Aorta (tissue), 5 donors: ENCODE measurements around the gene PDE4A. TPM values are rescaled to one million over a fixed set of nuclear protein-coding genes. Genes with fewer than 3 reads are reported as not detected.

Experiments used
- ATAC-seq: fragments of 200-7000 bp; cut with Tn5 transposase; one replicate; pipeline ENCODE4 v1.9.1; 2022; ENCODE audit warnings: moderate library complexity; ENCODE audit not compliant: low FRiP score
- DNase-seq, 2 donors: peaks; one replicate each; pipeline ENCODE4 v3.0.0-alpha.2; 2020
- H3K27ac ChIP-seq, 2 donors: one replicate each; pipeline ENCODE4 v1.5.1; 2013; ENCODE audit warnings: low read length in 2 of 2, mild to moderate bottlenecking in 2 of 2, moderate library complexity in 2 of 2, control low read depth in 1 of 2, inconsistent platforms in 1 of 2, low read depth in 1 of 2
- H3K27me3 ChIP-seq, 2 donors: one replicate each; pipeline ENCODE4 v1.6.1; 2013; ENCODE audit warnings: control low read depth in 1 of 2, low read length in 1 of 2, mild to moderate bottlenecking in 1 of 2, moderate library complexity in 1 of 2; ENCODE audit not compliant: insufficient read depth in 2 of 2, control insufficient read depth in 1 of 2
- H3K36me3 ChIP-seq, 2 donors: one replicate each; pipeline ENCODE4 v1.6.1; 2013; ENCODE audit warnings: control low read depth in 1 of 2, low read length in 1 of 2, mild to moderate bottlenecking in 1 of 2; ENCODE audit not compliant: insufficient read depth in 2 of 2, control insufficient read depth in 1 of 2
- H3K4me1 ChIP-seq, 2 donors: one replicate each; pipeline ENCODE4 v1.6.1; 2013; ENCODE audit warnings: low read length in 2 of 2, control low read depth in 1 of 2, mild to moderate bottlenecking in 1 of 2, moderate library complexity in 1 of 2; ENCODE audit not compliant: insufficient read depth in 2 of 2, control insufficient read depth in 1 of 2
- H3K4me3 ChIP-seq, 2 donors: one replicate each; pipeline ENCODE4 v1.5.1; 2013; ENCODE audit warnings: low read length in 2 of 2, control low read depth in 1 of 2, mild to moderate bottlenecking in 1 of 2
- H3K9me3 ChIP-seq: one replicate; pipeline ENCODE4 v1.6.1; 2013; ENCODE audit warnings: mild to moderate bottlenecking, low read length; ENCODE audit not compliant: control insufficient read depth
- WGBS, 2 donors: extraction: QIAGEN DNeasy Blood & Tissue Kit; methylation state at CpG; one replicate each; pipeline ENCODE4 v1.1.7; 2013; 5-methylcytosine and 5-hydroxymethylcytosine counted together
- intact Hi-C, 2 donors: fragments of 100-400 bp; cut with DNase I; formaldehyde crosslinking; loops; one replicate each; pipeline versions ENCODE4 v1.14.2 to v1.15.0; 2022
- polyA plus RNA-seq, 2 donors: library from polyadenylated mRNA; stranded (reverse); fragments of 200-250 nt; gene quantifications; one replicate each; pipeline ENCODE4 v1.2.3, GENCODE V29; 2013
- total RNA-seq, 2 donors: library from RNA; stranded (reverse); fragmentation: NEBNext Ultra II Directional; extraction: Animal tissue kit (Norgen Biotek cat#: 25700); gene quantifications; one replicate each; pipeline ENCODE4 v1.2.1, GENCODE V29; 2021
- donor health status: healthy with polysubstance abuse.
- donor health status: Bipolar disorder and iron deficiency.
- donor health status: DM: no; HTN: no; CAD: no.
- donor health status: DM: no; HTN: no; CAD: no.
- donor health status: DM: yes; HTN: yes; CAD: no.

The PDE4A gene
- total and polyA plus RNA-seq, 4 donors, result 8.6 to 30.2 (median 13.0) TPM

DNA sequence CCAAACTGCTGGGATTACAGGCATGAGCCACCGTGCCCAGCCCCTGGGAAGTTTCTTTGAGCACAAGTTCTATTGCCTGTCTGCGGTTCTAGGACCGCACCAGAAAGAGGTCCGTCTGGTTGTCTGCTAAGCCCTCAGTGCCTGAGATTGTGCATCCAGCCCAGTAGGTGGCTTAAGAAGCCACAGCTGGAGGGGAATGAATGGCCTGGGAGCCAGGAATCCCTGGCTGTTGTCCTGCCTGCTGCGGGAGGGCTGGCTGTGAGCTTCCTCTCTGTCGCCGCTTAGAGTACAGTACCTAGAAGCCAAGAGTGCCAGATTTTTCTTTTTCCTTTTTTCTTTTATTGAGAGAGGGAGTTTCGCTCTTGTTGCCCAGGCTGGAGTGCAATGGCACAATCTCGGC, 35.8 kb upstream of the PDE4A start:
- Histone ChIP-seq H3K4me1 (no peaks in the 10 kb centered on the region), H3K9me3 (no peaks in the 10 kb centered on the region), H3K27ac (no peak overlapping the region), H3K27me3 (no peaks in the 10 kb centered on the region), H3K4me3 (no peak overlapping the region), H3K36me3 (no peaks in the 10 kb centered on the region)
- intact Hi-C loops, result loop anchor here in 1 of 2 donors (5.0 kb wide), 1 partner anchor 47 kb away; the partner anchor contains the start of gene ICAM3
- WGBS, 2 donors, result 87% methylated on average over 9 of the region's 9 CpGs
- no peak for DNase-seq
- no peak for ATAC-seq

DNA sequence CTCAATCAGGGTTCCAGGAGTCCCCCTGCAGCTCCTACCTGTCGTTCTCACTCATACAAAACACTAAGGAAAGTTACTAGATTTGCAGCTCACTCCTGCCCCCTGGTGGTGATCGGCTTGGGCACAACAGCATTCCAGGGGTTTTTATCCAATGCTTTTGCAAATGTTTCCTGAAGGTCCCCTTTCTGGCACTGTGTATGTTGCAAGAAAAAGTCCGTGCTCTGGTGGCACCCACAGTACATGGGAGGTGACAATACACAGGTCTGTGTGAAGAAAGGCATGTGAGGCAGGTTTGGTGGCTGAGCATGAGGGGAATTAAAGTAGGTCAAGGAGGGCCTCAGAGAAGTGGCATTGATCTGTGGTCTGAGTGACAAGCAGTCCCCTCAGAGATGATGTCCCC, 31.4 kb upstream of the PDE4A start:
- intact Hi-C loops, result loop anchor here (2.0 to 5.0 kb wide), 2 partner anchors 57 to 120 kb away; partner anchors contain the start of gene RAVER1 (in 1 of the 2)
- no peaks in the 10 kb centered on the region for H3K4me1 ChIP-seq
- DNase-seq, result peak; percentile 91 to 96
- H3K27ac ChIP-seq, result no peak overlapping the region
- WGBS, 2 donors, result 0% methylated on average over 3 of the region's 3 CpGs
- no peaks in the 10 kb centered on the region for H3K36me3 ChIP-seq
- no peak overlapping the region for H3K4me3 ChIP-seq
- H3K9me3 ChIP-seq, result no peaks in the 10 kb centered on the region
- ATAC-seq, result peak; percentile 63
- H3K27me3 ChIP-seq, result no peaks in the 10 kb centered on the region

DNA sequence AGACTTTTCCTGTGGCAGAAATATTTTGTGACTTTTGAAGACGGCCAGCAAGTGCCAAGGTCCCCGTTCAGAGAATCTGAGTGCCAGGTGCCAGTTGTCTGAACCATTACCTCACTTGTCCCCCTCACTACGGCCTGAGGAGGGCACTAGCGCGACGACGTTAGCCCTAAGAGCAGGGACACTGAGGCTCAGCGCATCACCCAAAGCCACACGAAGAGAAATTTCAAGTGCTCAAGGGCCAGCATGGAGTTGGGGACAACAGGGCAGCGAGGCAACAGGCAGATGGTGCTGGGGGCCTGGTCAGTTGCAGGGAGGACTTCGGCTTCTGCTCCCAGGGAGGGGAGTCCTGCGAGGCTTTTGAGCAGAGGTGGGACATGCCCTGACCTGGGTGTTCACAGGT, 30.5 kb upstream of the PDE4A start:
- peak; percentile 9 for ATAC-seq
- intact Hi-C loops, result loop anchor here (1.0 to 5.0 kb wide), 3 partner anchors 58 to 121 kb away; partner anchors contain the start of gene RAVER1 (in 1 of the 2)

DNA sequence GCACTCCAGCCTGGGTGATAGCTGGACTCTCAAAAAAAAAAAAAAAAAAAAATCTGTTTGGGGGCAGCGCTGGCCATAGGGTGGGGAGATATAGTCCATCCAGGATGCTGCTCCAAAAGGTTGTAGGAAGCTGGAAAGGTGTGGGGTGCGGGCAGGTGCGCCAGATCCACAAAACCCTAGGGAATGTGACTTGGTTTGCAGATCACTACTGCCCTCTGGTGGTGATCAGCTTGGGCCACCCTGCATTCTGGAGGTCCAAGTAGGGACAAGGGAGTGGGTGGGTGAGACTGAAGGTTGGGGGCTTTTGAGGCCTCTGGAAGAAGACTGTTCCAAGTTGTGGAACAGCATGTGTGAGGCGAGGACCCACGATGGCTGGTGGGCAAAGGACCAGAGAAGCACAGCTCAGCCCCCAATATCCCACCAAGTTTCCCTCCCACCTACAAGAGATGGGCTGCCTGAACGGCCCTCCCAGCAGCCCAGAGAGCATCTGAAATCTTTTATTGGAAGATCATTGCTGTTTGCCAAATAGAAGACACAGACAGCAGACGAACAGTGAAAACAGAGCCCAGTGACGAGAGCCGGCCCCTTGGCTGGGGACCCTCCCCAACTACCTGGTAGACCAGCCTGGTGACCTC, 29.6 kb upstream of the PDE4A start:
- intact Hi-C loops, result loop anchor here in 1 of 2 donors (1.0 kb wide), 1 partner anchor 121 kb away; no protein-coding TSS in a partner anchor
- Histone ChIP-seq H3K4me1 (no peaks in the 10 kb centered on the region), H3K27me3 (no peaks in the 10 kb centered on the region), H3K27ac (no peak overlapping the region), H3K36me3 (peaks cover 0 to 2% of the 10 kb centered on the region in 2 donors), H3K9me3 (no peaks in the 10 kb centered on the region), H3K4me3 (no peak overlapping the region)
- 47 to 51% methylated on average over 9 of the region's 9 CpGs for WGBS, 2 donors
- ATAC-seq (peak; percentile 80), DNase-seq (peak in 1 of 2 donors; percentile 69)

More for the DNA sequence above, 30.5 kb upstream of the PDE4A start:
- no peak overlapping the region for H3K4me3 ChIP-seq
- no peaks in the 10 kb centered on the region for H3K4me1 ChIP-seq
- H3K27me3 ChIP-seq, result no peaks in the 10 kb centered on the region
- no peaks in the 10 kb centered on the region for H3K9me3 ChIP-seq
- no peaks in the 10 kb centered on the region for H3K36me3 ChIP-seq
- DNase-seq, result no peak
- WGBS, 2 donors, result 42 to 46% methylated on average over 12 of the region's 12 CpGs
- H3K27ac ChIP-seq, result no peak overlapping the region

DNA sequence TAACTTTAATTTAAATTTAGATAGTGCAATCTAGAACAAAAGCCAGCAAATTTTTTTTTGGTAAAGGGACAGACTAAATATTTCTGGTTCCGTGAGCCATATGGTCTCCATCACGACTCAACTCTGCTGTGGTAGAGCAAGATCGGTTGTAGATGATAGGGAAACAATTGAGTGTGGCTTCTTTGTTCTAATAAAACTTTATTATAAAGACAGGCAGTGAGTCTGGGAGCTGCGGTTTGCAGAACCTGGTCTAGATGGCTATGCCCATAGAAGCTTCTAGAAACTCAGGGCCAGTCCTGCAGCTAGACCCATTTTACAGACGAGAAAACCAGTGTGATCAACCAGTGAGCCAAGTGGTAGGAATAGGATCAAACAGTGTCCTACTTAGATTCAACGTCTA, 28.2 kb upstream of the PDE4A start:
- Histone ChIP-seq H3K27me3 (no peaks in the 10 kb centered on the region), H3K27ac (no peak overlapping the region), H3K9me3 (no peaks in the 10 kb centered on the region), H3K4me3 (no peak overlapping the region), H3K4me1 (no peaks in the 10 kb centered on the region), H3K36me3 (peaks cover 0 to 2% of the 10 kb centered on the region in 2 donors)
- ATAC-seq (no peak), DNase-seq (no peak)
- intact Hi-C loops, result no loop called here
- 78 to 82% methylated on average over 6 of the region's 6 CpGs for WGBS, 2 donors

DNA sequence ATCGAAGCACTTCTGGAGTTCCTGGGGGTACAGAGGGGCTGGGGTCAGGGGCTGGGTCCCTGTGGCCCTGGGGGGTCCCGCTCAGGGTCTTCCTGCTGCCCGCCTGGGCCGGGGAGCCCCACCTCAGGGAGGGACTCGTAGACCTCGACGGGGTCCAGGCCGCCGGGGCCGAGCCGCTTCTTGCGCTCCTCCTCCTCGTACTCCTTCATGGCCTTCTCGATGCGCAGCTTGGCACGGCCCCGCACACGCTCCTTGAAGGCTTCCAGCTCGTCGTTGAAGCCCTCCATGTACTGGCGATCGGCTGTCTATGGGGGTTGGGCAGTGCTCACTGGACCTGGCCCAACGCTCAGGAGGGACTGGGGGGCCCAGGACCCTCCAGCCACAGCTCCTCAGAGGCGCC, 27.2 kb upstream of the PDE4A start:
- no peaks in the 10 kb centered on the region for H3K4me1 ChIP-seq
- no peaks in the 10 kb centered on the region for H3K27me3 ChIP-seq
- peaks cover 0 to 2% of the 10 kb centered on the region in 2 donors for H3K36me3 ChIP-seq
- WGBS, 2 donors, result 92 to 93% methylated on average over 21 to 24 of the region's 24 CpGs
- no peak for ATAC-seq
- intact Hi-C loops, result no loop called here
- no peak overlapping the region for H3K4me3 ChIP-seq
- DNase-seq, result no peak
- H3K9me3 ChIP-seq, result no peaks in the 10 kb centered on the region
- H3K27ac ChIP-seq, result no peak overlapping the region

DNA sequence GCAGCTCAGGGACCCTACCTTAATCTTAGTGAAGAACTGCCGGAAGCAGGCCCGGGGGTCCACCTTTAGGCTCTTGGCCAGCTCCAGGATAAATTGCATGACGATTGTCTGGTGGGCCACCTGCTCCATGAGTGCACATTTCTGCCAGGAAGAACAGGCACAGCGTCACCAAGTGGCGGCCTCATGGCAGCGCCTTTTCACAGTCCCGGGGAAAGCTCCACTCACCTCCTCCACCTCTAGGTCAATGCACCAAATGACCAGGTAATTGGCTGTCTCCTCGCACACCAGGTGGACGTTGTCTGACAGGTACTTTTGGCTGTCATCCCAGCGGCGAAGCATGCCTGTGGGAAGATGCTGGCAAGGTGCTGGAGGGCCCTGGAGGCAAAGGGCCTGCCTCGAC, 25.3 kb upstream of the PDE4A start:
- H3K4me1 ChIP-seq, result no peaks in the 10 kb centered on the region
- no peak overlapping the region for H3K4me3 ChIP-seq
- intact Hi-C loops, result no loop called here
- no peaks in the 10 kb centered on the region for H3K9me3 ChIP-seq
- no peak for DNase-seq
- 89 to 92% methylated on average over 12 of the region's 12 CpGs for WGBS, 2 donors
- ATAC-seq, result no peak
- H3K27me3 ChIP-seq, result no peaks in the 10 kb centered on the region
- no peak overlapping the region for H3K27ac ChIP-seq
- peaks cover 0 to 2% of the 10 kb centered on the region in 2 donors for H3K36me3 ChIP-seq

DNA sequence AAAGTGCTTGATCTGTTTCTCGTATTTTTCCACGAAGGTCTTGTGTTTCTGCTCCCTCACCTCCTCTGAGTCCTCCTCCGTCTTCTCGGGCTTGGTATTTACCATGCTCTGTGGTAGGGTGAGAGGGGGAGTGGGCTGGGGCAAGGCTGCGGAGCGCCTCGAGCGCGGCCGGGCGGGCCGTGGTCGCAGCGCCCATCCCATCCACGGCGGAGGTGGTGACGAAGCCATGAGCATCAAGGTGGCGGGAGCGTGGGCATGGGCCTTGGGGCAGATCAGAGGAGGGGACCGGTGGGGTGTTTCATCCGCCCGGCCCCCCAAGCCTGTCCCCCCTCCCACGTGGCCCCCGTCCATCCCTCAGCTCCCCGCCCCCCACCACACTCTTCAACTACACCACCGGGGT, 24.9 kb upstream of the PDE4A start:
- Histone ChIP-seq H3K9me3 (no peaks in the 10 kb centered on the region), H3K36me3 (peaks cover 0 to 2% of the 10 kb centered on the region in 2 donors), H3K27ac (no peak overlapping the region), H3K4me3 (no peak overlapping the region), H3K27me3 (no peaks in the 10 kb centered on the region), H3K4me1 (no peaks in the 10 kb centered on the region)
- WGBS, 2 donors, result 95 to 98% methylated on average over 23 to 26 of the region's 26 CpGs
- ATAC-seq (no peak), DNase-seq (no peak)
- intact Hi-C loops, result no loop called here

DNA sequence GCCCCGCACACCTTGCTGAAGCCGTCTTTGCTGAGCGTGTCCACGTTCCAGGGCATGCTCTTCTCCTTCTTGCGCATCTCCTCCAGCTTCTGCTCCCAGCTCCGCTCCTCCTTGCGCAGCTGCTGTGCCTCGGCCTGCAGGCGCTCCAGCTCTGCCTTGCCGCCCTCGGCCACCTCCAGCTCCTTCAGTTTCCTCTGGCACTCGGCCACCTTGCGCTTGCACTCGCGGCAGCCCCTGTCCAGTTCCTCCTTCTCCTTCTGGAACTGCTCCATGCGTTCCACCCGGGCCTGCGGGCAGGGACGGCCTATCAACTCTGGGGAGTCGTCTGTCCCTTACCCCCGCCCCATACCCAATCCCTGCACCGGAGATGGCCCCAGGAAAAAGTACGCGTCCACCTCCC, 24.4 kb upstream of the PDE4A start:
- intact Hi-C loops, result no loop called here
- peaks cover 0 to 2% of the 10 kb centered on the region in 2 donors for H3K36me3 ChIP-seq
- no peak overlapping the region for H3K27ac ChIP-seq

More for the DNA sequence above, 24.4 kb upstream of the PDE4A start:
- no peaks in the 10 kb centered on the region for H3K27me3 ChIP-seq
- no peak overlapping the region for H3K4me3 ChIP-seq
- ATAC-seq, result no peak
- no peaks in the 10 kb centered on the region for H3K4me1 ChIP-seq
- no peaks in the 10 kb centered on the region for H3K9me3 ChIP-seq
- no peak for DNase-seq
- WGBS, 2 donors, result 81 to 83% methylated on average over 24 of the region's 24 CpGs
